Eye (tissue), 1 donor: Measurements from ENCODE around the gene MYLK2.

ENCODE experiments used
- DNase-seq: peaks from one replicate; pipeline ENCODE4 v3.0.0-alpha.2; 2015

The MYLK2 gene

DNA sequence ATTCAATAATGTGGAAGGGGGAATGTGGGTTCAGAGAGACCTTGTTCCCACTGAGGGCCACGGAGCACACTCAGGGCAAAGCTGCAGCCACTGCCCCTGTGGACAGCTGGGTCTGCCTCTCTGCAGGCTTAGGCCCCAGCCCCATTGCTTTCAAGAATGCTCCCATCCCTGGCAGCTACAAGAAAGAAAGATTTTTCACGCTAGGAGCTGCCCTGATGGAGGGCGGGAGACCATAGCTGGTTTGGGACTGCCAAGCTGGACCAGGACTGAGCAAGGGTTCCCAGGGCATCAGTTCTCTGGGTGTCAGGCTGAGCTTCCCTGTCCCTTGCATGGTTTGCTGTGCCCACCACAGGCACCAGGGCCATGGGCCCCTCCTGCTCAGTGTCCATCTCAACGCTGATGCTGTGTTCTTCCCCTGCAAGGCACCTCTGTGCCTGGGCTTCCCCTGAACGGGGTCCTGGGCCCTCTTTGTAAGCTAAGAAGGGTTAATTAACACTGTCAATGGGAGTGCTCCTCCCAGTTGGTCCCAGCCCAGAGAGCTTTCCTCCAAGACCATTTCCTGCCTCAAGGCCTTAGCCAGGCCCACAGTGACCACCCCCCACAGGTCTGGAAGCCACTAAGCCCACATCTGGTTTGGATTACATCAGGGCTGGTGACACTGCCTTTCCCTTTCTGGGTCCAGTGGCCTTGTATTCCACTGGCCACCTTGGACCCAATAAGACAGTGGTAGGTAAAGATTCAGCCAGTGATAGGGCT, 17.9 kb downstream of the MYLK2 start:
- no peak for DNase-seq

DNA sequence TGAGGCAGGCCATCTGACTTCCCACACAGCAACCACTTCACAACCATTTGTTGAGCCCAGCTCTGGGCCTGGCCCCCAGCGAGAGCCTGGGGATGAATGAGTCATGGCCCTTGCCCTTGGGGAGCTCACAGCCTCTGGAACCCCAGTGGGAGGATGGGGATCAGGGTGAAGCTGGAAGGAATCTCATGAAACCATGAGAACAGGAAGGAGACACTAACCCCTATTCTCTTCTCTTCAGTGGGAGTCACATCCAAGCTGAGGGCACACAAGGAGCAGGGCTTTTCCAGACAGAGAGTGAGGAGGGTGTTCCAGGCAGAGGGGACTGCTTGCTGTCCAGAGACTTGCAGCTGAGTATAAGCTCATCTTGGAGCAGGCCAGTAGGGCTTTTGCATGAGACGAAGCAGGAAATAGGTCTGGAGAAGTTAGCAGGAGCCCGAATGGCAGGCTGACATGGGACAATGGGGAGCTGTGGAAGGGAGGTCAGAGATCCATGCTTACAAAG, 18.8 kb downstream of the MYLK2 start:
- DNase-seq, result no peak

DNA sequence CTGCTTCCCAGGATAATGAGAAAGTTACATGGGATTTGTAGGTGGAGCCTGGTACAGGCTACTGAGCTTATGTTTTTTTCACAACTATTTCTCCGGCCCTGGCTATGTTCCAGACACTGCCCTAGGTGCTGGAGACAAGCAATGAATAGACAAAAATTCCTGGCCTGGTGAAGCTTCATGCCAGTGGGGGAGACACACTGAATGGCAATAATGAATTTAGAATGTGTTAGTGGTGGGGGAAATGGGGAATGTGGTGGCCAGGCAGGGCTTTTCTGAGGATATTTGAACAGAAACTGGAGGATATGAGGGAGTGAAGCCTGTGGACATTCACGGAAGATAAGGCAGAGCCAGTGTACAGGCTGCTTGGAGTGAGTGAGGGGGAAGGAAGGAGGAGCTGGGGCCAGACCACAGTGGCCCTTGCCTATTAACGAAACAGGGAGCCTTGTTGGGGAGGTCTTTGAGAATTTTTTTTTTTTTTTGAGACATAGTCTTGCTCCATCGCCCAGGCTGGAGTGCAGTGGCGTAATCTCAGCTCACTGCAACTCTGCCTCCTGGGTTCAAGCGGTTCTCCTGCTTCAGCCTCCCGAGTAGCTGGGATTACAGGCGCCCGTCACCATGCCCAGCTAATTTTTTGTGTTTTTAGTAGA, 19.6 kb downstream of the MYLK2 start:
- no peak for DNase-seq

DNA sequence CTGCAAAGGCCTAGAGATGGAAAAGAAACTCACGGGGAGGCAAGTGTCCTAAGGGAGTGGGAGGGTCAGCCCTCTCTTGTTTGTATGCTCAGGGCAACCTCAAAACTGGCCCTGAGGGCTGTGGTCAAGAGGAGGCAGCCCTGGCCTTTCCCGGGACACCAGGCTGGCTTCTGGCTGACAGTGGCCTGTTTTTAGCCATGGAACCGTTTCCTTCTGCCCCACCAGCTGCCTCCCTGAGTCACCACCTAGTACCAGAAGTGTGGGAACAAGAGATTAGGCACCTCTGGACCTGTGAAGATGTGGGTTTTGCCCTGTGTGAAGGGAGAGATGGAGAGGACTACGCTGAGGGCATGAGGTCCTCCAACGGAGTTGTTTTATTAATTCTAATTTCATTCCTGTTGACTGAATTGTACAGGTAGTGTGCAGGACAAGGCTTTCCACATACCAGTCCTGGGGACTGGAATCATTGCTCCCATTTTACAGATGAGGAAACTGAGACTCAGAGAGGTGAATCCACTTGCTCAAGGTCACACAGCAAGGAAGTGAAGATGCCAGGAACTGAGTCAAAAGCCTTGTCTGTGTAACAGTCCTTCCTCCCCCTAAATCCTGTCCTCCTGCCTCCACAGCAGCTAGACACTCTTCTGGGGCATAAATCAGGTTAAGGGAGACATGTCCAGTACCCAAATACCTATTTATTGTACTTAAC, 20.8 kb downstream of the MYLK2 start:
- DNase-seq, result no peak

DNA sequence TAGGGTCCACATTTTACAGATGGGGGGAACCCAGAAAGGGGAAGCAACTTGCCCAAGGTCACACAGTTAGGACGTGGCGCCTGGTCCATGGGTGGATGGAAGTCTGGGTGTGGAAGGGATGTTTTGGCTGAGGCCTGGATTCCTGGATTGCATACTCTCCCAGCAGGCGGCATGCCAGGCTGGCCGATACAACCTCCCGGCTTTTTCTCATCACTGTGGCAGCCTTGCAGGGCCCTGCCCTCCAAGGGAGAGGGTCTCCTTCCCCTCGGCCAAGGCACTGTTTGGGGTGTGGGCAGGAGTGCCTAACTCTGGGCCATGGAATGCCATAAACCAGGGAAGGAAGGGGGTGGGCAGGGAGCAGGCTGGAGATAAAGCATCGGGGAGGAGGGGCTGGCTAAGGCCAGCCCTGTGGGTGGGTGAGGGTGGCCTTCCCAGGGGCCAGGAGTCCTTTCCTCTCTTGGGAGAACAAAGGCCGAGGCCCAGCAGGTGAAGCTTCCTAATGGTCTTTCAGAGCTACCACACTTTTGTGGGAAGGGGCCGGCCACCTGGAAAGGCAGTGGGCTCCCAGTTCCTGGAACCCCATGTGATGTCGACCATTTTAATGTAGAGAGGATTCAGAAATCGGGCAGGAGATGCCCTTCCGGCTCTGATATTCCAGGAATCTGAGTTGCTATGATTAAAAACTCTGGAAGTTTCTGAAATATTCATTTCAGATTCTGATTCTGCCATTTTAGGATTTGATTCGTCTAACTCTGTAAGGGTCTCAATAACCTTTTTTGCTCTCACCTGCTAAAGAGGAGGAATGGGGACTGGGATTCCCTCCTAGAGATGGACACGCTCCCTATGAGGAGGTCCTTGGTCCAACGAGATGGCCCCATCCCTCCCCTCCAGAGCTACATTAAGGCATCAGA, 22.0 kb downstream of the MYLK2 start:
- DNase-seq, result no peak

DNA sequence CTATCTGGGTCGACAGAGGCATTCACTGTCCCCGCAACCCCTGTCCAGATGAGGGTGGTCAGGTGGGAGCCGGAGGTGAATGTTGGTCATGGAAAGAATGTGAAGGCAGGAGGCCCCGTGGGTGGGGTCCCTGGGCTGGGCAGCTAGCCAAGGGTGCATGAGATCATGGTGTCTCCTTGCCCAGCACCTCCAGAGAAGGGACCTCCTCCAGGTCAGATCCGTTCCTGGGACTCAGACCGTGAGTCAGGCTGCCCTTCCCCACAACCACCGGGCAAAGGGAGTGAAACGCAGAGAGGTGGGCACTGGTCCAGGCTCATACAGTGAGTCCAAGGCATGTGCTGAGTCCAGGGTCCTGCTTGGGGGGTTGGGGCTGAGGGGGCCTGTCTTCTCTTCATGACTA, 22.8 kb downstream of the MYLK2 start:
- peak; percentile 8 for DNase-seq

DNA sequence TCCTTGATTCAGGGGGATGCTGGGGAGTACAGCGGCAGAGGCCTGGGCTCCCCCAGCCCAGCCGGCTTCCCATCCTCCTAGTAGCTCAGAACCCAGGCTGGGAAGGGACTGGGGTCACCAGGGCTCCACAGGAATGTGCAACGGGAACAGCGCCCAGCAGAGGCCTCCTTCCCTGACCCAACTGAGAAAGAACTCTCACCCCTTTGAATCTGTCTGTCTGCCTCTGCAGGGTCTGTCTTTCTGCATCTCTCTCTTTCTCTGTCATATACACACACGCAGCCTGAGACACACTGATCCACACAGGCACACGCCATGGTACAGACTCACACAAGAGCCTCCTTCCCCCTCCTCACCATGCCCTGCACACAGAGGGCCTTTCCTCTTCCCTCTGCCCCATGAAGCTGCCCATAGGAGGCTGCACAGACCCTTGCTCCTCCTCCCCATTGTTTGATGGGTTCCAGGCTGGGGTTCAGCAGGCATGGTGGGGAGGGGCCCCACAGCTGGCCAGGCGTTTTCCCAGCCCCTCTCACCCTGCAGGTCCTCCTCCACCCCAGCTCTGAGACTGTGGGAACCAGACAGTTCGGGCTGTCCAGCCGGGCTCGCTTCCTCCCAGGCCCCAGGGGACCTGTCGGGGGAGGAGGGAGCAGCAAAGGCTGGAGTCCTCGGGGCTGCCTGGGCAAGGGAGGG, 23.5 kb downstream of the MYLK2 start:
- DNase-seq, result peak; percentile 63

DNA sequence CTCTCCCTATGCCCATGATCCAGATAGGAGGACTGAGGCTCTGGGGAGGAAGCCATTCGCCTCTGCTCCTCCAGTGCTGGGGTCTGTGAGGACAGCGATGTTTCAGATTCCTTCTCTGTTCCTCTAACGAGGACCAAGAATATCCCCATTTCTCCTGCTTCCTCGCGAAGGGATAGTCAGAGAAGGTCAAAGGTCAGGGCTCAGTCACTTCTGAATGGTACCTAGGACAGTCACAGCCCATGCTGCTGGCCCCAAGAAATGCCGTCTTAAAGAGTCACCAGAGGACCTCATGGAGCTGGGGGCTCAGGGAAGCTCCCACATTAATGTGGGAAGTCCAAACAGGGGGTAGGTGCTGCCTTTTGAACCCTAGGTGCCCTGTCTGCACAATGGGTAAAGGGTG, 24.1 kb downstream of the MYLK2 start:
- no peak for DNase-seq

DNA sequence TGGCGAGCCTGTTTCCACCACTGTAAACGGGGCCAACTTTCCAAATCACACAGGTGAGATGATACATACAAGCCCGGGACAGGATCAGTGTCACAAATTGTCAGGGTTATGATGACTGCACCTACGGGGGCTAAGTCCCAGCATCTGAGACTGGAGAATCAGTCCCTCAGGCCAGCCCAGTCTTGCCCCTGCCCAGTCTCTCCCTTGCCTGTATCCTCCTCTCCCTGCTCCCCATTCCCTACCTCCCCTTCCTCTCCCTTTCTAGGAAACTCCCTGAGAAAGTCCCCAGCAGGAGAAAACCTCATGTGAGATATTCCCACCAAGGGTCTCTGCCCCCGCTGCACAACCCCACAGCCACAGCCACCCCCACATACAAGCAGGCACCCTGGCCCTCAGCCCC, 24.7 kb downstream of the MYLK2 start:
- no peak for DNase-seq

DNA sequence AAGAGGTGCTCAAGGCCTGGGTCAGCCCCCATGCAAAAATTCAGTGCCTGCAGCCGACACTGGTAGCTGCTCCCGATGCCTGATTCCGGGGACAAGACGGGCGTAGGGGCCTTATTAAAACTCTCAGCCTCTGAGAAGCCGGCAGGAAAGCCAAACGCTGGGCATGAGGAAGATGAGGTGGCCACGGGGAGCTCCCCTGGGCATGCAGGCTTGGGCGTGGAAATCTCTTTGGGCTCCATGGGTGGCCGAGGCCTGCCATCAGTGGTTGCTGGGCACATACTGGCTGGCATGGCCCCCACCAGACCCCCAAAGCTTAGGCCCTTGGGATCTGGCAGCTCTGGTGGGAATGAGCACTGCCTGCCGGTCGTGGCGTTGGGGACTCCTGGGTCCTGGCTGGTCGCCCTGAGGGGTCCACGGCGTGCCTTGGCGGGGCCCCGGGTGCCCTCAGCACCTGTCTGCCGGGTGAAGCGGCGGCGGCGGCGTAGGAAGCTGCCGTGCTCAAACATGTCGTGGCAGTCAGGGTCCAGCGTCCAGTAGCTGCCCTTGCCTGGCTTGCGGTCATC, 25.7 kb downstream of the MYLK2 start:
- no peak for DNase-seq

DNA sequence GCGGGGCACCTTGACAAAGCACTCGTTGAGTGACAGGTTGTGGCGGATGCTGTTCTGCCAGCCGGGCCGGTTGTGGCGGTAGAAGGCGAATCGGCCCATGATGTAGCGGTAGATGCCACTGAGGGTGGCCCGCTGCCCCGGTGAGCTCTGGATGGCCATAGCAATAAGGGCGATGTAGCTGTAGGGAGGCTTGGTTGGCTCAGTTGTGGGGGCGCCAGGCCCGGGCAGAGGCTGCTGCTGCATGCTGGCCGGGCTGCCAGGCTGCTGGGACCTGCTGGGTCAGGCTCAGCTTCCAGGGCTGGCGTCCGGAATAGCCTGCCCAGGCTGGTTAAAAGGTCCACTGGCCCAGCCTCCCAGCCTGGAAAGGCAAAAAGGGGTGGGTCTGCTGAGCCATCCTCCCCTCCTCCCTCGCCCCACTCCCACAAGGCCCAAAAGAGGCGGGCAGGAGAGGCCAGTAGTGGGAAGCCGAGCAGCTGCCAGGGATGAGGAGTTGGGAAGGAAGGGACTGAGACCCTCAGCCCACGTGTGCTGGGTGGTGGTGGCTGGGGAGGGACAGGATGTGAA, 26.2 kb downstream of the MYLK2 start, which contains the start of gene FOXS1:
Gene FOXS1, minus strand, starts transcription at position 305 of the 564 bp plus-strand sequence. Its CDS starts 62 bp downstream, at position 243.
- peak; percentile 61 for DNase-seq

DNA sequence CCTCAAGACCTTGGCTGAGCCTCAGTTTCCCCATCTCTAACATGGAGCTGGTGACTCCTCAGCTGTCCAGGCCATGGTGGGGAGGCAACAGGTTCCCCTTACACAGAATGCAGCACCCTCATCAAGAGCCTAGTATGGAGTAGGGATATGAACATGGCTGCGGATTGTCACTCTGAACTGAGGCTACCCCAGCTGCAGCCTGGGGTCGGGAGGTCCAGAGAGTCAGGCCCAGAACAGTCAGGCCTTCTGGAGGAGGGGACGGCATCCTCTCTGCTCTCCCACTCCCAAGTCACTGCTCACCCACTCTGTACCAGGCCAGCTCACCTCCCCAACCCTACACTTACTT, 27.6 kb downstream of the MYLK2 start:
- DNase-seq, result no peak

DNA sequence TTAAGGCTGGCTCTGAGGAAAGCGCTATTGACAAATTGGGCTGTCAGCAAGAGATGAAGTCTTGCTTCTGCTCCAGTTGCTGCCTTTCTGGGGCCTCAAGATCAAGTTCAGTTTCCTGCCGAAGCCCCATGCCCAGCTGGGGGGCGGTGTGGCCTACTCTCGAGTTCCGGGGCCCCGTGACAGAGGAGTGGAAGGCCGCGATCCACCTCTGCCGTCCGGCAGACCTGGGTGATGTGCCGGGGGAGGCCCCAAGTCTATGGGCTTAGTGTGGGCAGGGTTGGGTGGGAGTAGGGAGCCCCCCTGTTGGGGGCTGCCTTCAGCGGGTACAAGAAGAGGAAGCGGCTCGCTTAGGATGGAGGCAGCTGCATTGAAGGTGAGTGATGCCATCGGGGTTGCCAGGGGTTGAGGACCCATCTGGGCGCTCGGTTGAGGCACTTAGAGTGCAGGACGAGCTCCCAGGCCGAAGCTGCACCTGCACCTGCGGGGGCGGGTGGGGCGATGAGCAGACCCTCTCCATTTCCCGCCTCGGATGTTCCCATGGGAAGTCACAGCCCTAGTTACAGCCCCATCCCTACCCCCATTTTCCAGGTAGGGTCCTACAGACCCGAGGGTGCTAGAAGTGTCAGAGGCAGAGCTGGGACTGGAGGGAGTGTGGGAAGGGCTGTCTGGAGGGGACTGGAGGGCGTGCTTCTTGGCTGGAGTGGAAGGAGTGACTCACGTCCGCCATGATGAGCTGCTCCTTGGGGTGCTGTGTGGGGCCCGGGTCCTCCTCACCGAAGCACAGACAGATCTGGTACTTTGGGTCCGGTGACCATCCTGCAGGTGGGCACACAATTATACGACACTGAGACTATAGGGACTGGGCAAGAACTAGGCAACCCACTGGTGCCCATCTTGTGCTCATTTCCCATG, 29.2 kb downstream of the MYLK2 start:
- DNase-seq, result no peak

DNA sequence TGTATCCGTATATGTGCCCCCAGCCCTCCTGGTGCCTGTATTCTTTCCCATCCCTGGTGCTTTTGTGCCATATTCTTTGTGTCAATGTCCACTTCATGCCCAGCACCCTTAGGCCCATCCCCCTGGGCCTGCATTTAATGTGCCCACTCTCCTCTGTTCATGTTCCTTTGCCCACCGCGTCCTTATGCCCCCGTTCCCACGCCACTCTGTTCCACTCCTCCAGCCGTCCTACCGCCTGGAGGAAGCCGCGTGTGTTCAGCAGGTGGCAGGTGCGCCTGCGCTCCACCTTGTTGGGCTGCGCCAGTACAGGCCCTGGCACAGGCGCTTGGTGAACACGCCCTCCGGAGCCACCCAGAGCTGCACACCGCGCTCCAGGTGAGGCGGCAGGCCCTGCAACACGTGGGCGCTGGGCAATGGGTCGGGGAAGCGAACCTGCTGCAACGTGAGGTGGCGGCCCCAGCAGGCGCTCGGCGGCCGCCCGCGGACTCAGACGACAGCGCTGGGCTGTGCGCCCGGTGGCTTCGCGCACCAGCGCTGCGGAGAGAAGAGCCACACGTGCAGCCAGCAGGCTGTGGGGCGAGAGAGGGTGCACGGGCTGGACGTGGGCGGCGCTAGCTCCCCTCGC, 30.3 kb downstream of the MYLK2 start:
- no peak for DNase-seq

DNA sequence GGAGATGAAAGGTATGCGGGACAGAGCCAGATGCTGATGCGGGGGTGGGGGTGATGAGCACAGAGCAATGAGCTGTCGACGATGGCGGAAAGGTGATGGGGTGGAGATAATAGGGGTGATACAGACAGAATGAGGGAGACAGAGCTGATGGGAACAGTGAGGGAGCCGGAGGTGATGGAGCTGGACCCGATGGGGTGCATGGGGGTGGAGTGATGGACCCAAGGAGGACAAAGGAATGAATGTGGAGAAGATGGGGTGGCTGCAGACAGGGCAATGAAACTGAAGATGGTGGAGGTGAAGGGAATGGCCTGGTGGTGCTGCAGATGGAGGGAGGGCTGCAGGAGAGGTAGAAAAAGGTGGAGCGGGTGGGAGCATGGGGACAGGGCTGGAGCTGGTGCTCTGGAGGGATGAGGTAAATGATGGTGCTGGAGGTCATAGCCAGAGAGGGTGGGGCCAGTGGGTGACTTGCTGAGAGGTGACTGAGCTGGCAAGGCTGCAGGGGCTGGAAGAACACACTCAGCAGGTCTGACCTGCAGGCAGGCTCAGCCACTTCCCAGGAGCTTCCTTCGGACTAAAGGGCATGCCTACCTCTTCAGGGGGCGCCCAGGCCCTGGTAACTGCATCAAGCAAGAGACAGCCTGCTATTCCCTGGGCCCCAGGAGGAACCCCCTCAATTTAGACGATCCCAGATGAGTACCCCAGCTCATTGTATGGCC, 32.2 kb downstream of the MYLK2 start:
- no peak for DNase-seq

DNA sequence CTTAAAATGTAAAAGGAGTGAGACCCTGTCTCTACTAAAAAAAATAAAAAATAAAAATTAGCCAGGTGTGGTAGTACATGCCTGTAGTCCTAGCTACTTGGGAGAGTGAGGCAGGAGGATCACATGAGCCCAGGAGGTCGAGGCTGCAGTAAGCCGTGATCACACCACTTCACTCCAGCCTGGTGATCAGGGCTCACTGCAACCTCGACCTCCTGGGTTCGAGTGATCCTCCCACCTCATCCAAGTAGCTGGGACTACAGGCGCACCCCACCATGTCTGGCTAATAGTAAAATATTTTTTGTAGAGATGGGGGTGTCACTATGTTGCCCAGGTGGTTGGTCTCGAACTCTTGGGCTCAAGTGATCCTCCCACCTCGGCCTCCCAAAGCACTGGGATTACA, 34.3 kb downstream of the MYLK2 start:
- DNase-seq, result no peak

DNA sequence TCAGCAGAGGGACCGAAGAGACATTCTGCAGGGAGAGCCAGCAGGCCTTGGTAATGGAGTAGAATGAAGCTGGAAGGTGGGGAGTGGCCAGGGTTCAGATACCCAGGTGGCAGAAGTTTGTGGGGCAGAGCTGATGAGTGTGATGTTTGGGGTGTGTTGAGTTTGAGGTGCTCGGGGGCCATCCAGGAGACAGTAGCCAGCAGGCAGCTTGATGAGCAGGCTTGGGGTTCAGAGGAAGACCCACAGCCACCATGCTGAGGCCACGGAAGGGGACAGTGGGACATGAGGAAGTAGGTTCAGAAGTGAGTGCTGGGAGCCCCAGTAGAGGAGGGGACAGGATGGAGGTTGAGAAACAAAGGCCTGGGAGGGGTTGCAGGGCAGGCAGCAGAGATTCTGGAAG, 37.4 kb downstream of the MYLK2 start:
- no peak for DNase-seq

DNA sequence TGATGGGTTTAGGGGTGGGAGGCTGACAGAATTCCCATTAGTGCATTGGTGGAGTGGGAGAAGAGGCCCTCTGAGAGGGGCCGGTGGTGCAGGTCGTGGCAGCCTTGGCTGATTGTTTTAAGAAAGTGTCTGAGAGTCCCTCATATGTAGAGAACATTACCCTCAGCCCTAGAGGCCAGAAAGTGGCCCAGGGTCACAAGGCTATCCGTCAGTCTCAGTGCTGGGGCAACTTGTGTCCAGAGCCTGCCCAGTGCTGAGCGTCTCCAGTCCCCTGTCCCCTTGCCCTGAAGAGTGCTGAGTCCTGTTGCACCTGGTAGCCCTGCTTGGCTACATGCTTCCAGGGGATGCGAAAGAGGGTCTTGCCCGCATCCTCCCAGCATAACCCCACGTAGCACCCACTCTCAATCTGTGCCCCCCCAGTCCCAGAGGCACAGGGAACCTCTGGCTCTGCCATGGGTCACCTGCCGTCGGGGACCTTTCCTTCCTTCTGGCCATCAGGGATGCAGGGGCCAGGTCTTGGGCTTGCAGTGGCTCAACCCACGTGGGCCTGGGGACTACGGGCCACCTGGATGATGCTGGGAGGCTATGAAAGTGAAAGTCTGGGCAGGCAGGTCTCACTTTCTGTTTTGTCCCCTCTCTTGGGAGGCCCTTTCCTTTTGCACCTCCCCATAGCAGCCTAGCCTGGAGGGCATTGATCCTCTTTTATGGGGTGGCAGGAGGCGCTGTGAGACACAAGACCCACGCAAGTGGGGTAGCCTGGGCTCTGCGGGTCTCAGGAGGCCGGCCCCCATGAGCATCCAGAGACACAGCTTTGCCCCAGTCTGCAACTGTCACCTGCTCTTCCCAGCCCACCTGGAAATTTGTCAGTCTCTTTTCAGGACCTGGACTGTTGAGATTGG, 39.0 kb downstream of the MYLK2 start:
- DNase-seq, result no peak
